GM18907 (cell line): ENCODE measurements around the gene PPP1R10.

ENCODE experiments used
- ATAC-seq: cut with Tn5 transposase; IDR thresholded peaks from one replicate; pipeline ENCODE4 v1.9.1; 2021; ENCODE audit warnings: mild to moderate bottlenecking, moderate library complexity; ENCODE audit not compliant: unreplicated experiment

PPP1R10 gene

GRCh38 chr6:30625511-30625910 lies 8.5 kb upstream of the PPP1R10 start:
- ATAC-seq, result no peak

DNA sequence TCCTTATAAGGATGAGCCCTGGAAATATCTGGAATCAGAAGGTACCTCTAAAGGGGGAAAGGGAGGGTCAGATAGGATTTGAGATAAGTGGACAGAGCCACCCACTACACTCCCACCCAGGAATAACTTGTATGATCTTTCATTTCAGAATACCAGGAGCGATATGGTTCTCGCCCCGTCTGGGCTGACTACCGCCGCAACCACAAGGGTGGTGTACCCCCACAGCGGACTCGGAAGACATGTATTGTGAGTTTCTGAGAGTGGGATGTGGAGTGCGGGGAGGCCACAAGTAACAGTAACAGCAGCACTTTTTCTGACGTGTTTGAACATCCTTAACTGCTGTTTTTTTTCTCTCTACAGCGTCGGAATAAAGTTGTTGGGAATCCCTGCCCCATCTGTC lies 2.5 kb upstream of the PPP1R10 start:
- no peak for ATAC-seq

- ATAC-seq, result no peak
Observed at GRCh38 chr6:30618270-30618797, 1.3 kb upstream of the PPP1R10 start.

DNA sequence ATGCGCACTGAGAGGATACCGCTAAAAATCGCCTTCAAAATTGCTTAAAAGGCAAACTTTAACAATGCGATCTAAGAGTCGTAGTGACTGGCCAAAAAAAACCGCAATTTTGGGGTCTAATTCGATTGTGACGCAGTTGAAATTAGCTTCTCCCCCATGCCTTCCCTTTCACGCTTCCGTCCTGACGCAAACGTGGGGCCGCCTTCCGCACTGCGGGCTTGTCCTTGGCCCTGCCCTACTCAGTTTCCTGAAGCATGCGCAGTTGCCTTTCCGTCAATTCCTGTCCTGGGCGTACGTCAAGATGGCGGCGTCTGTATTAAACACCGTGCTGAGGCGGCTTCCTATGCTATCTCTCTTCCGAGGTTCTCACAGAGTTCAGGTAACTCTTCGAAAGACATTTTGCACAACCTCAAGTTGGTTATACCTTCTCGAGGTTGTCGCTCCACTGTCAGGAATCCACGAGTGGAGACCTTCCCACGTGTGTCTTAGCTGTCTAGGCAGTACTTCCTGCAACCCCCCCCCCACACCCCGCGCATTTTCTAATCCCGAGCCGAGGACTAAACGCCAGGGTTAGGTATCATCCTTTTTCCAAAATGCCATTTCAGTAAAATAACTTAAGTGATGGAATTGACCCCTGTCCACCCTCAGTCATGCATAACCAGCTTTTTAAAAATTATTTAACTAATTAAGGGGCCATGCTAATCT lies 674 bp upstream of the PPP1R10 start, which contains the start of gene MRPS18B:
Gene MRPS18B (plus strand): TSS at position 276 of the 705 bp plus-strand sequence. CDS start 26 bp downstream, at position 302.
- peak; percentile 80 for ATAC-seq

DNA sequence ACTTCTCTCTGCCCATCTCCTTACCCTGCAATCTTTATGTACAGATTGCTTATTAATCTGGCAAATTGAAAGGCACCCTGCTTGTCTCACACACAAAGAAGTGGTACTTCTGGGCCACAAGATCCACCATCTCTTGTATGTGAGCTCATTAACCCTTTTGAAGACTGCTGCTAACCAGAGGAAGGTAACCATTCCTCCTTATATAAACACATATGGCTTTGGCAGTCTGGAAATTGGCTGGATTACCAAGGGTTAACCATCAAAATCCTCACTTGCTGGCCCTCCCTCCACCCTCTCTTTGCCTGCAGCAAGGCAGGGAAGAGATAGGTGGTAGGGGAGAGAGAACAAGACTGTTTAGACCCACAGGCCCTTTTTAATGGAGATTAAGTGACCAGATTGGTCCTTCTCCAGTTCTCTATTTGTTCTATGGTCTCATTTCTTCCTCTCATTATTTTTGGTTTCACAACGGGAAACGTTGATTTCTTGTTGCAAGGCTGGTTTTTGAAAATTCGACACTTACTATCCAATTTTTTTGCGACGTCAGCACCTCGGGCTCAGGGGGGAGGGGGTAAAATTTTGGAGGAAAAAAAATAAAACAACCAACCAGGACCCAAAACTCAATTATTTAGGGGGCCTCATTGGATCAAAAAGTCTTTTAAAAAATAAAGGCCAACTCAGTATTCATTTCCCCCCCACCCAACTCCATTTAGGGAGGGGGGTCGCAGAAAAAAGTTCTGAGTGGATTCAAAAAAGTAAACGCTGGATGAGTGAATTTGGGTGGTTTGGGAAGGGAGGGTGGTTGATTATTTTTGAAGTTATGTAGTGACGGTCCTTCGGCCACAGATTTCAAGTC lies 859 bp downstream of the PPP1R10 start:
- ATAC-seq, result no peak

DNA sequence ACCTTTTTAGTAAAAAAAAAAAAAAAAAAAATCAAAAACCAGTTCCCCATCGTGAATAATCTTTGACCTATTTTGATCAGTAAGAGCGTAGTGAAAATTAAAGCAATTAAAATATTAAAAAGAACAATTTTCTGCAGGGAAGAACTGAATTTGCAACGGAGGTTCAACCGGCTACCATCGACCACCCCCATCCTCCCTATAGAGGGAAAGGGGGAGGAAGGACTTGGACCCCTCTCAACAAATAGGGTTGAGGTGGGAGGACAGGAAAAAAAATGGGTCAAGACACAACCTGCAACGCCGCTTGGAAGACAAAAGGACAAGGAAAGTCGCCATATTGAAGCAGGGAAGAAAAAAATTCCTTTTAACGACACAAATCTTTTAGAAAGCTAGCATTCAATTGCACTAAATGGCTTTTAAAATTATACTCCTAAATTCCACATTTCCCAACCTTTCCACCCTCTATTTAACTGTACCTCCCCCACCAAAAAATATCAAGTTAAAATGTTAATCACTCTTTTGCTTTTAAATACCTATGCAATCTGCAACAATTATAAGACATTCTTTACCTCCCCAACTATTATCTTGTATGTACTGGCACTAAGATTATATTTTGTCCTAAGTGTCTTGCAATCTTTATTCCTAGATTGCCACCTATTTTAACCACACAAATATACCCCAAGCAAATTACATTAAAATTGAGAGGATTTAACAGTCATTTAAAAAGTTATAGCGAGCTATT lies 1.7 kb downstream of the PPP1R10 start:
- ATAC-seq, result no peak

DNA sequence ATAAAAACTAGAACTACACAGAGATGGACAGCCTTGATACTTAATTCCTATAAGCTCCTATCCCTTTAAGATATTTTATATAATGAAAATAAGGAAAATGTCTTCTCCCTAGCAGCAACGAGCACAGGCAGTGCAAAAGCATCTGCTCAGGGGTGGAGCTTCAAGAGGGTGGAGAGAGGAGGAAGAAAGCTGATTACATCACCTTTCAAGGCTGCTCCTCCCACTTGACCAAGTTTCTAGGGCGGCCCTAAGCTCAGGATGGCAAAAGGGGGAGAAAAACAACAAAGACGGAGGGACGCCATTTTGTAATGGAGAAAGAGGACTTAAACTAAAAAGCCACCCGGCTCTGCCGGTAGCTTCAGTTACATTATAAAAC lies 2.2 kb downstream of the PPP1R10 start:
- peak; percentile 35 for ATAC-seq

- no peak for ATAC-seq
Observed at GRCh38 chr6:30614044-30614842, 2.8 kb downstream of the PPP1R10 start.

DNA sequence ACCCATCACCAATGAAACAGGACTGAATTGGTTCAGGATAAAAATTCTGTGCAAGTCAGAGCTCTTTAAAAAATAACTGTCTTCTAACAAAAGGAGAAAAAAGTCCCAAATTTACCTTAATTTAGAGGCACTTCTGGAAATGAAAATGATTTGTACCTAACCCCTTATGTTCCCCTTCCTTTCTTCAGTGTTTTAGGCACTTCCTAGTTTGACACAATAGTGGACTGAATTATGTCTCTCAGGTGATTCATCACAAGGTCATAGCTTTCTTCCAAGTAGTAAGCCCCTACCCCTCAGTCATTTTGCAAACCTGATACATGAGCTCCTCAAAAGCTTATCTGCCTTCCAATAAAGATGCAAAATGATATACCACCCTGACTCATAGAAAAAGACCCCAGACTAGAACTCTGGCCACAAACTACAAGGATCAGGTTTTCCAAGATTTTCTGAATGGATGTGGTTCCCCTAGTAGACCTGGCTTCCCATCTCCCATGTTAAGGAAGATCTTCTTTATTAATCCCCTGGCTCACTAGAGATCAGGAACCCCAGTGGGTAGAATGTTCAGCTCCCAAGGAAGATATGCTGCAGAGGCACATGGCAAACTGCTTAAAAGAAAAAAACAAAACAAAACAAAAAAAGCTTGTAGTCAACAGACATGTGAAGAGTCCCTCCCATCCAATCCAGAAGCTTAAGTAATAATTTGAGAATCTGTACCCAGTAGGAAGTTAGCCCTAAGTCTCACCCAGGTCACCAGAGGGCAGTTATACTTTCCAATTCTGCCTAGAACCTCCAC lies 3.6 kb downstream of the PPP1R10 start:
- ATAC-seq, result no peak

DNA sequence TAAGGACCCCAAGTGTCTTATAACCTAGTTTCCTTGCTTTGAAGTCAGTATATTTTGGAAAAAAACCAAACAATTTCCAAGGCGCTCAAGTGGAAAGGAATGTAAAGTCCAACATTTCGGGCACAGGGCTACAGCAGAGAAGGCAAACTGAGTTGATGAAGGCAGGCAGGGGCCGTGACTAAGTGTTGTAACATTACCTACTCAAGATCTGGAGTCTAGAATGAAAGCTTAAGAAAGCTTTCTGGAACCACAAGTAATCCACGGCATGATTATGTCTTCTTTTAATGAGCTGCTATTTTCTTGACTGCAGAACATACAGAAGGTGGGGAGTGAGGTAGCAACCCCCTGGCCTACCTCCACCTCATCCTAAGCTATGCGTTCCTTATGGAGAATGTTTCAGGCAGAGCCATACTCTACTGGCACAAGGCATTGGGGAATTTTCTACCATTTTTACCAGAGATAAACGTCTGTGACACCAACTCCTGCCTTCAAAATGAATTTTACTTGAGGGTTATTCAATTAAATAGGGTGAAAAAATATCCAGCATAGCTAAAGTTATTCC lies 4.3 kb downstream of the PPP1R10 start:
- ATAC-seq, result no peak

DNA sequence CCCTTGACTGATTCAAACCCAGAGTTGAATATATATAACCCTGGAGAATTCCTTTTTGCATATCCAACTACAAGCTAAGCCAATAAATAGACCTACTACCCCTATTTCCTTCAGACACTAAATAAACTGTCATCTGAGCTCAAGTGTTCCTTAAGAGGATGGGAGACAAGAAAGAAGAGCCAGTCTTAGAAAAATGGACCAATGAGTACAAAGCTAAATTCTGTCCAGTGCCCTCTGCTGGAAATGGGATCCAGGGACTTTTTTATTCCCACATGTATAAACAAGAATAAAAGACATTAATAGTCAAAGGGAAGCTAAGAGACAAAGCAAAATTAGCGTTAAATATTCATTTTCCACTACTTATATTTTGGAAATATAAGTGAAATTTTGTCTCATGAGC lies 4.8 kb downstream of the PPP1R10 start:
- ATAC-seq, result no peak

DNA sequence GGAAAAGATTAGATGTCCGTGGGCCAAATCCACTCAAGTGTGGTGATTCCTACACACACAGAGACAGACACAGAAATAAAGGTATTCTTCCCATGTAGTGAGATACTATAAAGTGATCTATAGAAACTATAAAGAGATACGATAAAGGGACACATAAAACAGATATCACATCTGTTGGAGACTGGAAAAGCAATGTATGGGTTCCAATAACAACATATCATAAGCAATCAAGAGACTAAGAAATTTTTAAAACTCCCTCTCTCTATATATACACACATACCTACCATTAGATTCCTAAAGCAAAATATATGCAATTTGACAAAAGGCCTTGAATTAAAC lies 5.2 kb downstream of the PPP1R10 start:
- ATAC-seq, result no peak

DNA sequence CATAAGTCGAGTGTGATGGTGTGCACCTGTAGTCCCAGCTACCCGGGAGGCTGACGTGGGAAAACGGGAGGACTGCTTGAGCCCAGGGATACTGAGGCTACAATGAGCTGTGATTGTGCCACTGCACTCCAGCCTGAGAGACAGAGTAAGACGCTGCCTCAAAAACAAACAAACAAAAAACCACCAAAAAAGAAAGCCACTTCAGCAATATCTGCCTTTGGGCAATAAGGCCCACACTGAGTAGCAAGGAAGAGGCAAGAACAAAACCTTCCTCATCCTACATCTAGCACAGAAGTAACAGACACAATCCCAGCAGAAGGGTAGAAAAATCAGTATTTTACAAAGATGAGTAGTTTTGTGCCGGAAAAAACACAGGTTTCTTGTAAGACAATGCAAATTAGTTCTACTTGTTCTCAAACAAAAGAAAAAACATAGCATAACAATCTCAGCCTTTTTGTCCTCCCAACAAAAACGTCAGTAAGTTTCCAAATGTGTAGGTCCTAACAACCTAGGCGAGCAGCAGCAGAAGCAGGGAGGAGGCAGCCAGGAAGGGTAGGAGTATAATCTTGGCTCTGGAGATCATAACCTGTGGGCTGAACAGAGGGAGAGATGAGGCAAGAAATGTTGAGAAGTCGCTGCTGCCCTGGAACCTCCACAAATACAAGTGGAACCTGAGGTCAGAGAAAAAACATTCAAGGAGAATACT lies 5.7 kb downstream of the PPP1R10 start:
- no peak for ATAC-seq

DNA sequence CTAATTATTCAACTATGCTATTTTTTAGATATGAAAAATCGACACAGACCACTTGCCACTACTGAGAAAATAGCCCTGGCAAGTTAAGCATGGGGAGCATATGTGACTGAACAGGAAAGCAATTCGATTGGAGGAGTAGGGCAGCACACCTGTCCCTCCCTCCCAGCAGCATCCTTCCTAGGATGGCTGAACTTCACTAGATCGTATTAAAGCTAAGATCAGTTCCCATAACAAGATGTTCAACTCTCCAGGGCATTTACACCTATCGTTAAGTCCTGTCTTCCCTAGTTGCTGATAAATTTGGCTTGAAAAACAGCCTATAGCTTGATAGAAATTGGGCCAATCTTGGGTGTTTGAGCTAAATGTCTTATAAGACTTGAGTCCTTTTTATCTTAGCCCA lies 7.0 kb downstream of the PPP1R10 start:
- ATAC-seq, result no peak

GRCh38 chr6:30603961-30604360 lies 13.1 kb downstream of the PPP1R10 start:
- ATAC-seq, result no peak

DNA sequence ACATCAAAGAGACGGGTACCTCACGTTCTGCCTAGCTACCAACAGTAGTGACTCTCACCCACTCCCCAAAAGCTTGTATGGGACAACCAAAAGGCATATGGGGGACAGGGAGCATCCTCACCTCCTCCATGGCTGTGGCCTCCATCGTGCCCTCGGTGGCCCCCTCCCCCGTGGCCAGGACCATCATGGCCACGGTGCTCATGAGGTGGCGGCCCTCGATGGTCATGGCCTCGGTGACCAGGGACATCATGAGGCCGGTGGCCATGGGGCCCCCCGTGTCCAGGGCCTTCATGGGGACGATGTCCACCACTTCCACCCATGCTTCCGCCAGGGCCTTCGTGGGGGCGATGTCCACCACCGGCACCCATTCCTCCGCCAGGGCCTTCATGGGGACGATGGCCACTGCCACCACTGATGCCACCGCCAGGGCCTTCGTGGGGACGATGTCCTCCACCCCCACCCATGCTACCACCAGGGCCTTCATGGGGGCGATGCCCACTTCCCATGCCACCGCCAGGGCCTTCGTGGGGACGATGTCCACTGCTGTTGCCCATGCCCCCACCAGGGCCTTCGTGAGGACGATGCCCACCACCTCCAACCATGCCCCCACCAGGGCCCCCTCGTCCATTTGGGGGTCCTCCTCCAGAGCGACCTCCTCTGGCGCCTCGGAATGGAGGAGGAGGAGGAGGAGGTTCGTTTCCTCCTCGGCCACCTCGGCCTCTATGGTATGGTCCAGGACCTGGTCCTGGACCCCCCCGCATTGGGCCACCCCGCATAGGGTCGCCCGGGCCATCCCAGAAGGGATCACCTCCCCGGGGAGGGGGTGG lies 15.0 kb downstream of the PPP1R10 start:
- no peak for ATAC-seq

GRCh38 chr6:30601436-30601814 lies 15.6 kb downstream of the PPP1R10 start:
- ATAC-seq, result no peak

DNA sequence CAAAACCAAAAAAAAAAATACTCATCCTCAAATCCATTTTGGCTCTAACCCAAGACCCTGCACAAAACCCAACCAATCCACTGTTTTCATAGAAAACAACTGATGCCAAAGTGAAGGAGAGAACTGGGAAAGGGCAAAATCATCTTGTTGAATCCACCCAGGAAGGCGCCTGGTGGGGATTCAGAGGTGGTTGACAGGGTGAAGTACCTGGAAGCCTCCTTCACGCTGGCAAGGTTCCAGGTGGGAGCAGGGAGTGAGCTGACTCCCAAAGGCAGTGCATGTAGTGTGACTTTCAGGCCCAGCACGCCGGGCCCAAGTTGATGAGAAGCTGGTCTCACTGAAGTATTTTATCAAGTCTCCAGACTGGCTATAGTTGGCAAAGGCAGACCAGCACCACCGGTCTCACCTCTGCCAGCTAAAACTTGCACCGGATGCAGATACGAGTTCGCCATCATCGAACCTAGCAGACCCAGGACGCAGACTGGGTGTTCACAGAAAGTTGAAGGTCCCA lies 16.5 kb downstream of the PPP1R10 start:
- no peak for ATAC-seq
